Nephron progenitor cell (in vitro differentiated cells): ENCODE data around the gene KCTD6.

Source experiments
- DNase-seq: peaks from one replicate; pipeline ENCODE4 v3.0.0; 2021
- H3K27ac Mint-ChIP-seq: 2 replicates; pipeline ENCODE4 v1.8.0; 2021; ENCODE audit warnings: mild to moderate bottlenecking, moderate library complexity, mixed read lengths
- H3K27me3 Mint-ChIP-seq: 2 replicates; pipeline ENCODE4 v1.8.0; 2021; ENCODE audit warnings: mild to moderate bottlenecking, low read depth, mixed read lengths; ENCODE audit not compliant: poor library complexity
- H3K36me3 Mint-ChIP-seq: 2 replicates; pipeline ENCODE4 v1.8.0; 2021; ENCODE audit warnings: low read depth, mixed read lengths
- H3K4me1 Mint-ChIP-seq: 2 replicates; pipeline ENCODE4 v1.8.0; 2021; ENCODE audit warnings: mixed read lengths
- H3K4me3 Mint-ChIP-seq: 2 replicates; pipeline ENCODE4 v1.8.0; 2021; ENCODE audit warnings: mild to moderate bottlenecking, moderate library complexity, mixed read lengths
- H3K9me3 Mint-ChIP-seq: 2 replicates; pipeline ENCODE4 v1.8.0; 2021; ENCODE audit warnings: mild to moderate bottlenecking, moderate library complexity, mixed read lengths
- TF ChIP-seq, protein P1 (sequence below): fragments of 200-600 bp; sonication (generic); IDR thresholded peaks from 2 replicates; pipeline ENCODE4 v1.5.0; 2021; ENCODE audit warnings: antibody characterized with exemption

KCTD6 gene

DNA sequence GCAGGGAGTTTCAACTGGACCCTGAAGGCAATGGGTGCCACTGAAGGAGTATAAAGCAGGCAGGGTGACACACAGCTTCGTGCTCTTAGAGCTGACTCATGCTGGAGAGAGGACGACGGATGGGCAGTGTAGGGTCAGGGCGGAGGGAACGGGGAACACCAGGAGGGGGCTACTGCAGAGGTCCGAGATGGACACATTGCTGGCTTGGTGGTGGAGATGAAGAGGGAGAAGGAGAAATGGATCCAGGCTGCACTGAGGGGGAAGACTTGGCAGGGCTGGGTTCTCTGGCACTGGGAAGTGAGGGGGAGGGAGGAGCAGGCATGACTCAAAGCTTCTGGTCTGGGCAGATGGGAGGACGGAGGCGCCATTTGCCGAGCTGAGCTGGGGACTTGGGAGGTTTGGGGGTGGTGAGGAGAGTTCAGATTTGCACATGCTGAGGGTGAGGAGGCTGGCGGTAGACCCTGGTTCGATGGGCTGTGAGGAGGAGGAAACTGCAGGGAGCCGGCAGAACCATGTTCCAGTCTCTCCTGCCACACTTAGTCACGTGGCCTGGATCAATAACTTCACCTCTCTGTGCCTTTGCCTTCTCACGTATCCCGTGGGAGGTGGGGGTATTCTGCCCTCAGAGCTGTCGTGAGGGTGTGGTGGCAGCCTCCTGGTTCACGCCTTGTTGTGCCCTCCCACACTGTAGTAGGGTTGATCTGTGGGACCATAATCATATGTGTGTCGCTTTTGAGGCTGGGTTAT is 4.6 kb upstream of the KCTD6 start:
- peak overlapping the region; percentile 7 for H3K27ac Mint-ChIP-seq
- DNase-seq: no peak
- peaks cover 10% of the 10 kb centered on the region for H3K27me3 Mint-ChIP-seq
- peaks cover 73% of the 10 kb centered on the region for H3K4me1 Mint-ChIP-seq
- TF ChIP-seq, protein P1, sequence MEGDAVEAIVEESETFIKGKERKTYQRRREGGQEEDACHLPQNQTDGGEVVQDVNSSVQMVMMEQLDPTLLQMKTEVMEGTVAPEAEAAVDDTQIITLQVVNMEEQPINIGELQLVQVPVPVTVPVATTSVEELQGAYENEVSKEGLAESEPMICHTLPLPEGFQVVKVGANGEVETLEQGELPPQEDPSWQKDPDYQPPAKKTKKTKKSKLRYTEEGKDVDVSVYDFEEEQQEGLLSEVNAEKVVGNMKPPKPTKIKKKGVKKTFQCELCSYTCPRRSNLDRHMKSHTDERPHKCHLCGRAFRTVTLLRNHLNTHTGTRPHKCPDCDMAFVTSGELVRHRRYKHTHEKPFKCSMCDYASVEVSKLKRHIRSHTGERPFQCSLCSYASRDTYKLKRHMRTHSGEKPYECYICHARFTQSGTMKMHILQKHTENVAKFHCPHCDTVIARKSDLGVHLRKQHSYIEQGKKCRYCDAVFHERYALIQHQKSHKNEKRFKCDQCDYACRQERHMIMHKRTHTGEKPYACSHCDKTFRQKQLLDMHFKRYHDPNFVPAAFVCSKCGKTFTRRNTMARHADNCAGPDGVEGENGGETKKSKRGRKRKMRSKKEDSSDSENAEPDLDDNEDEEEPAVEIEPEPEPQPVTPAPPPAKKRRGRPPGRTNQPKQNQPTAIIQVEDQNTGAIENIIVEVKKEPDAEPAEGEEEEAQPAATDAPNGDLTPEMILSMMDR: no peak
- H3K4me3 Mint-ChIP-seq: no peak overlapping the region
- H3K36me3 Mint-ChIP-seq: no peaks in the 10 kb centered on the region
- H3K9me3 Mint-ChIP-seq: no peaks in the 10 kb centered on the region

DNA sequence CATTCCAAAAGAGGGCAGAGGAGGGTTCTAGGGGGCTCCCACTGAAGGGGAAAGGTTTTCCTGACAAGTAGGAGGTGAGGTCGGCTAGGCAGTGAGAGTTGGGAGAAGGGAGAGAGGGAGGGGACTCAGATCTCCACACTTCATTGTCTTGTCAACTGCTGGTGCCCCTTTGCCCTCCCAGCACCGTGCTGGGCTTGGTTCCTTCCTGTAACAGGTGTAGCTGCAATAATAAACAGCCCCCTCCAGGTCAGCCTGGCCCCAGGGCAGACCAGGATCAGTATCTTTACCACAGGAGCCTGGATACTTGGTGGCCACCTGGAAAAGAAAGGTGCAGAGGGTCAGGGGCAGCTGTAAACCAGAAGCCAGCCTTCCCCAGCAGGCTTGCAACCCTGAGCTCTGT is 2.9 kb upstream of the KCTD6 start:
- TF ChIP-seq, protein P1: no peak
- no peaks in the 10 kb centered on the region for H3K36me3 Mint-ChIP-seq
- H3K4me3 Mint-ChIP-seq: no peak overlapping the region
- peaks cover 76% of the 10 kb centered on the region for H3K4me1 Mint-ChIP-seq
- H3K9me3 Mint-ChIP-seq: no peaks in the 10 kb centered on the region
- no peak for DNase-seq
- no peak overlapping the region for H3K27ac Mint-ChIP-seq
- peaks cover 10% of the 10 kb centered on the region for H3K27me3 Mint-ChIP-seq

- peaks cover 81% of the 10 kb centered on the region for H3K4me1 Mint-ChIP-seq
- H3K4me3 Mint-ChIP-seq: peak overlapping the region; percentile 83
- peaks cover 10% of the 10 kb centered on the region for H3K27me3 Mint-ChIP-seq
- H3K36me3 Mint-ChIP-seq: no peaks in the 10 kb centered on the region
- TF ChIP-seq, protein P1: no peak
- H3K9me3 Mint-ChIP-seq: no peaks in the 10 kb centered on the region
- H3K27ac Mint-ChIP-seq: no peak overlapping the region
- peak; percentile 17 for DNase-seq
Measured at GRCh38 chr3:58490860-58491501, 915 bp upstream of the KCTD6 start.

DNA sequence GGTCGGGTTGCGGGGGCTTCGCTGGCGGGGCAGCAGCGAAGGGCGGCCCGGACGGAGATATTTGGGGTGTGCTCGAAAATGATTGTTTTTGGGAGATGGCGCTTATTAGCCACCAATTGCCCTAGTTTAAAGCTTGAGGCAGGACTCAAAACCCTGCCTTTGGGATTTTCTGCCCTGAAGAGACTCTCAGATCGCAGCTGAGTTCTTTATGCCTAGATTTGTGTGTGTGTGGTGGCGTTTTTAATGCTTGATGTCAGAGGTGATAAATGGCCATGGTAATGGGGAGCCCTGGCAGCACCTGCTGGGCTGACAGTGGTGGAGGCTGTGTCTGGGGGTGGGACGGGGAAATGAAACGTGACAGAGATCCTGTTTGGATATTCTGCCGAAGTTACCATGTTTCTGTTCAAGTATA is 604 bp downstream of the KCTD6 start:
- no peaks in the 10 kb centered on the region for H3K9me3 Mint-ChIP-seq
- no peaks in the 10 kb centered on the region for H3K36me3 Mint-ChIP-seq
- peak overlapping the region; percentile 91 for H3K4me3 Mint-ChIP-seq
- peak; percentile 49 for DNase-seq
- H3K4me1 Mint-ChIP-seq: peaks cover 81% of the 10 kb centered on the region
- peaks cover 7% of the 10 kb centered on the region for H3K27me3 Mint-ChIP-seq
- TF ChIP-seq, protein P1: no peak
- peak overlapping the region; percentile 19 for H3K27ac Mint-ChIP-seq

DNA sequence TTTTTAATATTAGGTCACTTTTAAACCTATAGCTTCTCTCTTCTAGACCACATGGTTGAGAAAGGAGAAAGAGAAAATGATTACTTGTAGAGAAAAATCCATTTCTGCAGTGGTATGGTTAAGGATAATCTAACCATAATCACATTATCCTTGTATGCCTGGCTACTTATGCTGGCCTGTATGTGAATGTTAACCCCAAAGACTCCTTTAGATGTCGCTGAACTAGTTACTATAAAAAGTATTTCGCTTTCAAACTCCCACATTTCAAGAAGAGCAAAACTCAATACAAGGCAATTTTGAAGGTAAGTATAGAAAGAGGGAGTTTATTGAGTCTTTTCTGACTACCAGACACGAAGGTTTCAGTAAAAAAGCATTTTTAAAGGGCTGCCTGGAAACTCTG is 2.2 kb downstream of the KCTD6 start:
- Mint-ChIP-seq H3K4me1 (peaks cover 74% of the 10 kb centered on the region), H3K4me3 (peak overlapping the region; percentile 91), H3K27me3 (peaks cover 4% of the 10 kb centered on the region), H3K36me3 (peaks cover 8% of the 10 kb centered on the region), H3K9me3 (no peaks in the 10 kb centered on the region), H3K27ac (no peak overlapping the region)
- TF ChIP-seq, protein P1: no peak
- DNase-seq: no peak
